Nephron (organoid): ENCODE data around the gene DHX36.

Source experiments
- H3K27ac Mint-ChIP-seq, 3 experiments: 2 replicates each; pipeline ENCODE4 v1.8.0; 2020; ENCODE audit warnings: mixed read lengths in 3 of 3, mild to moderate bottlenecking in 2 of 3, moderate library complexity in 1 of 3
- H3K27me3 Mint-ChIP-seq: 2 replicates; pipeline ENCODE4 v1.8.0; 2021; ENCODE audit warnings: low read depth, mild to moderate bottlenecking, moderate library complexity, mixed read lengths
- H3K36me3 Mint-ChIP-seq: 2 replicates; pipeline ENCODE4 v1.8.0; 2020; ENCODE audit warnings: low read depth, mixed read lengths
- H3K4me1 Mint-ChIP-seq: 2 replicates; pipeline ENCODE4 v1.8.0; 2020; ENCODE audit warnings: mixed read lengths
- H3K4me3 Mint-ChIP-seq, 3 experiments: 2 replicates each; pipeline ENCODE4 v1.8.0; 2020; ENCODE audit warnings: mild to moderate bottlenecking in 3 of 3, mixed read lengths in 3 of 3, moderate library complexity in 2 of 3
- H3K9me3 Mint-ChIP-seq: 2 replicates; pipeline ENCODE4 v1.8.0; 2020; ENCODE audit warnings: mixed read lengths
- TF ChIP-seq, protein P1 (sequence below), 3 experiments: fragments of 200-600 bp; sonication (generic); IDR thresholded peaks; one replicate each; pipeline ENCODE4 v1.5.0; 2021; ENCODE audit warnings: antibody characterized with exemption in 3 of 3; ENCODE audit not compliant: unreplicated experiment in 3 of 3

The DHX36 gene

DNA sequence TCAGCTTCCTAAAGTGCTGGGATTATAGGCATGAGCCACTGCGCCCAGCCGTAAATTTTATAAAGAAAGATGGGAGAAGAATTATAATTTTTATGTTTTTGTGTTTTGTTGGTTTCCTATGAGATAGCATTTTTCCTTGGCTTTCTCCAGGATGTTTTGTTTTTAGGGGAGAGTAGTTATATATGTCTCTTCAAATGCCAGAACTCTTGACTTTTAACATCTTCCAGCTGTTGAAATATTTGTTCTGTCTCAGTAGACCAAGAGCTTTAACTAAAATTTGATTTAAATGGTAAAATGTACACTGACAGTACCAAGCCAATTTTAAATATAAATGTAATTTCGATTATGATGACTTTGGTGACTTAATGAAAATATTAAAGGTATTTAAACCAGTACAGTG, 96.8 kb downstream of the DHX36 start:
- Mint-ChIP-seq H3K27ac (peak overlapping the region; percentile 76 to 90 (median 78)), H3K4me1 (peaks cover 20% of the 10 kb centered on the region), H3K9me3 (no peaks in the 10 kb centered on the region), H3K27me3 (no peaks in the 10 kb centered on the region), H3K4me3 (no peak overlapping the region), H3K36me3 (no peaks in the 10 kb centered on the region)
- TF ChIP-seq, protein P1, sequence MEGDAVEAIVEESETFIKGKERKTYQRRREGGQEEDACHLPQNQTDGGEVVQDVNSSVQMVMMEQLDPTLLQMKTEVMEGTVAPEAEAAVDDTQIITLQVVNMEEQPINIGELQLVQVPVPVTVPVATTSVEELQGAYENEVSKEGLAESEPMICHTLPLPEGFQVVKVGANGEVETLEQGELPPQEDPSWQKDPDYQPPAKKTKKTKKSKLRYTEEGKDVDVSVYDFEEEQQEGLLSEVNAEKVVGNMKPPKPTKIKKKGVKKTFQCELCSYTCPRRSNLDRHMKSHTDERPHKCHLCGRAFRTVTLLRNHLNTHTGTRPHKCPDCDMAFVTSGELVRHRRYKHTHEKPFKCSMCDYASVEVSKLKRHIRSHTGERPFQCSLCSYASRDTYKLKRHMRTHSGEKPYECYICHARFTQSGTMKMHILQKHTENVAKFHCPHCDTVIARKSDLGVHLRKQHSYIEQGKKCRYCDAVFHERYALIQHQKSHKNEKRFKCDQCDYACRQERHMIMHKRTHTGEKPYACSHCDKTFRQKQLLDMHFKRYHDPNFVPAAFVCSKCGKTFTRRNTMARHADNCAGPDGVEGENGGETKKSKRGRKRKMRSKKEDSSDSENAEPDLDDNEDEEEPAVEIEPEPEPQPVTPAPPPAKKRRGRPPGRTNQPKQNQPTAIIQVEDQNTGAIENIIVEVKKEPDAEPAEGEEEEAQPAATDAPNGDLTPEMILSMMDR (IDR thresholded peaks at IDR 0.05; ENCODE audit: unreplicated experiment in 3 of 3), result no peak

DNA sequence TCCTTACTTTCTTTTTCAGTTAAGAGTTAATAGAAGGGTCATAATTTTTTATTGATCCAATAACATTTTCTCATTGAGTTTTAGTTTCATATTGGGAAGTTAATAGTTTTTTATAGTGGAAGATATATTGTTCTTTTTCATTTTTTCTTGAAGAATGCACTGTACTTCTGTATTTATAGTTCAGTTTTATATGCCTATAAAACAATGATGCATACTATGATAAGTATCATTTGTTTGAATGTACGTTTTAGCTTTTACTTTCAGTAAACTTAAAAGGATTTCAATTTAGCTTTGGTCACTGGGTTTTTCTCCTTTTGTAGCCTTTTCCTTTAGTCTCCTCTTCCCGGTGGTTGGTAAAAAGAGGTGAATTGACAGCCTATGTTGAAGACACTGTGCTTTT, 98.8 kb downstream of the DHX36 start:
- TF ChIP-seq, protein P1 (IDR thresholded peaks at IDR 0.05; ENCODE audit: unreplicated experiment in 3 of 3), result no peak
- Mint-ChIP-seq H3K27ac (peak overlapping the region in 2 of 3 experiments; percentile 33 to 44), H3K27me3 (no peaks in the 10 kb centered on the region), H3K4me3 (no peak overlapping the region), H3K4me1 (peaks cover 20% of the 10 kb centered on the region), H3K36me3 (no peaks in the 10 kb centered on the region), H3K9me3 (no peaks in the 10 kb centered on the region)

DNA sequence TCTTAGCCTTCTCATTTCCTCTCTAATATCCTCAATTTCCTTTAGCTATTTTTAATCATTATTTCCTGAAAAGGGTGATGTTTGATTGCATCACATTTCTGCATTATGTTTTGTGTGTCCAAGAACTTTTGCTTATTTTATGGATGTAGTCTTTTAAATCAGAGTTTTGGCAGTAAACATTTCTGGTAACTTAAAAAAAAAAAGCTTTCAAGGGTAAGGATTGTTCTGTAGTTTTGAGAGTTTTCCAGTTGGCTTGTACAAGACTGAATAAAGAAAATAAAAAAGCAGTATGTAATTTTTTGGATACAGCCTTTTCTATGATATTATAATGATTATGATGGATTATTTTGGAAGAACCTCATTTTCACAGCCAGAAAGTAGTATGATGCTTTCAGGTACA, 99.4 kb downstream of the DHX36 start:
- TF ChIP-seq, protein P1 (IDR thresholded peaks at IDR 0.05; ENCODE audit: unreplicated experiment in 3 of 3), result no peak
- H3K27me3 Mint-ChIP-seq, result no peaks in the 10 kb centered on the region
- H3K4me1 Mint-ChIP-seq, result peaks cover 20% of the 10 kb centered on the region
- H3K4me3 Mint-ChIP-seq, result no peak overlapping the region
- no peaks in the 10 kb centered on the region for H3K36me3 Mint-ChIP-seq
- no peaks in the 10 kb centered on the region for H3K9me3 Mint-ChIP-seq
- H3K27ac Mint-ChIP-seq, result peak overlapping the region in 2 of 3 experiments; percentile 74 to 86

DNA sequence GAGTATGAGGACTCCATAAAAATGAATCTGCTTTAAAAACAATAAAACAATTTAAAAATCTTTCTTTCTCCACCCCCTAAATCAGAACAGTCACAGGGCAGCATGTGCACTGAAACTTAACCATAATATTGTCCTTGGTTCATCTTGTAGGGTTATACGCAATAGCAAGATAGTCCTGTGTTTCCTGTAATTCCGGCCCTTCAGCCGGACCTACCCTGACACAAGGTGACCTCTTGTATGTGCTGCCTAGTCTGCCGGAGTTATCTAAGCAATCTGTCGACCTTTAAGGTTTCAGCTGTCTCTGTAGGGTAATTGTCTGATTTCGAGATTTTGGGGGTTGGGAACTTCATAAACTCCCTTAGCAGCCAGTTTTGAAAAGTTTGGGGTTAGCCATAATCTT, 99.9 kb downstream of the DHX36 start:
- Mint-ChIP-seq H3K27ac (peak overlapping the region in 2 of 3 experiments; percentile 74 to 86), H3K36me3 (no peaks in the 10 kb centered on the region), H3K4me1 (peaks cover 20% of the 10 kb centered on the region), H3K4me3 (no peak overlapping the region), H3K27me3 (no peaks in the 10 kb centered on the region), H3K9me3 (no peaks in the 10 kb centered on the region)
- TF ChIP-seq, protein P1 (IDR thresholded peaks at IDR 0.05; ENCODE audit: unreplicated experiment in 3 of 3), result no peak

DNA sequence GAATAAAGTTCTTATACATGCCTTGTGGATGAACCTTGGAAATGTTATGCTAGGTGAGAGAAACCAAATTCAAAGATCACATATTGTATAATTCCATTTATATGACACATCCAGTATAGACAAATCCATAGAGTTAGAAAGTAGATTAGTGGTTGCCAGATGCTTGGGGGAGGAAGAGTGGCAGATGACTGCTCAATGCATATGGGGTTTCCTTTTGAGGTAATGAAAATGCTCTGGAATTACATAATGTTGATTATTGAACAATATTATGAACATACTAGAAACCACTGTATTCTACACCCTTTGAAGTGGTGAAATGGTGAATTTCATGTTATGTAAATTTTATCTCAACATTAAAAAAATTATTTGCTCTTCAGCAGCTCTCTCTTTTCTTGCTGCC, 100.8 kb downstream of the DHX36 start:
- no peak overlapping the region for H3K27ac Mint-ChIP-seq
- H3K27me3 Mint-ChIP-seq, result no peaks in the 10 kb centered on the region
- no peaks in the 10 kb centered on the region for H3K36me3 Mint-ChIP-seq
- peaks cover 20% of the 10 kb centered on the region for H3K4me1 Mint-ChIP-seq
- TF ChIP-seq, protein P1 (IDR thresholded peaks at IDR 0.05; ENCODE audit: unreplicated experiment in 3 of 3), result no peak
- no peaks in the 10 kb centered on the region for H3K9me3 Mint-ChIP-seq
- no peak overlapping the region for H3K4me3 Mint-ChIP-seq
